ENCODE measurements around the gene KLHL9. TPM values are rescaled to one million over a fixed set of nuclear protein-coding genes. Genes with fewer than 3 reads are reported as not detected.

The KLHL9 gene
- total and polyA plus RNA-seq, 2 of the 13 experiments (the other 11 are each of a cell fraction or from before 2014, with no cell fraction given): 8.7 to 17.7 TPM

GRCh38 chr9:21334701-21335632, at the start of gene KLHL9 (continued):
- 0 out of 2 replicates have a peak, but pooled peaks have one; percentile 50 for TF ChIP-seq ZNF142 (CRISPR knock-in tag; IDR thresholded peaks at IDR 0.05)
- TF ChIP-seq ZSCAN21 (CRISPR knock-in tag; IDR thresholded peaks at IDR 0.05; ENCODE audit: borderline replicate concordance): peak; percentile 72; the same call in 1 of the 2 replicates
- TF ChIP-seq HOXA5 (CRISPR knock-in tag; IDR thresholded peaks at IDR 0.05): peak; percentile 63; the same call in 1 of the 2 replicates
- TF ChIP-seq DNMT1 (CRISPR knock-in tag; IDR thresholded peaks at IDR 0.05): no peak
- TF ChIP-seq IKZF1 (IDR thresholded peaks at IDR 0.05): no peak
- no peak for TF ChIP-seq HNF1A (IDR thresholded peaks at IDR 0.05; ENCODE audit: low read depth)
- no peak; the same call in 1 of the 2 replicates for TF ChIP-seq HNF1A (CRISPR knock-in tag; IDR thresholded peaks at IDR 0.05; ENCODE audit: borderline replicate concordance)
- TF ChIP-seq ZBTB4 (CRISPR knock-in tag; IDR thresholded peaks at IDR 0.05; ENCODE audit: borderline replicate concordance): 0 out of 2 replicates have a peak, but pooled peaks have one; percentile 24
- peak; percentile 89; the same call in 1 of the 2 replicates for TF ChIP-seq MTERF4 (CRISPR knock-in tag; IDR thresholded peaks at IDR 0.05)
- peak; percentile 72; the same call in 1 of the 2 replicates for TF ChIP-seq ZNF670 (CRISPR knock-in tag; IDR thresholded peaks at IDR 0.05; ENCODE audit: borderline replicate concordance)
- peak; percentile 76; the same call in 1 of the 2 replicates for TF ChIP-seq ZSCAN25 (CRISPR knock-in tag; IDR thresholded peaks at IDR 0.05)
- TF ChIP-seq JARID2 (CRISPR knock-in tag; IDR thresholded peaks at IDR 0.05; ENCODE audit: insufficient replicate concordance): no peak

Data from HepG2 (cell line).